Measurements from ENCODE around the gene TBC1D10B.
A peak's percentile ranks its signal among the peaks of the same experiment; 100 is the strongest.

TBC1D10B gene

DNA sequence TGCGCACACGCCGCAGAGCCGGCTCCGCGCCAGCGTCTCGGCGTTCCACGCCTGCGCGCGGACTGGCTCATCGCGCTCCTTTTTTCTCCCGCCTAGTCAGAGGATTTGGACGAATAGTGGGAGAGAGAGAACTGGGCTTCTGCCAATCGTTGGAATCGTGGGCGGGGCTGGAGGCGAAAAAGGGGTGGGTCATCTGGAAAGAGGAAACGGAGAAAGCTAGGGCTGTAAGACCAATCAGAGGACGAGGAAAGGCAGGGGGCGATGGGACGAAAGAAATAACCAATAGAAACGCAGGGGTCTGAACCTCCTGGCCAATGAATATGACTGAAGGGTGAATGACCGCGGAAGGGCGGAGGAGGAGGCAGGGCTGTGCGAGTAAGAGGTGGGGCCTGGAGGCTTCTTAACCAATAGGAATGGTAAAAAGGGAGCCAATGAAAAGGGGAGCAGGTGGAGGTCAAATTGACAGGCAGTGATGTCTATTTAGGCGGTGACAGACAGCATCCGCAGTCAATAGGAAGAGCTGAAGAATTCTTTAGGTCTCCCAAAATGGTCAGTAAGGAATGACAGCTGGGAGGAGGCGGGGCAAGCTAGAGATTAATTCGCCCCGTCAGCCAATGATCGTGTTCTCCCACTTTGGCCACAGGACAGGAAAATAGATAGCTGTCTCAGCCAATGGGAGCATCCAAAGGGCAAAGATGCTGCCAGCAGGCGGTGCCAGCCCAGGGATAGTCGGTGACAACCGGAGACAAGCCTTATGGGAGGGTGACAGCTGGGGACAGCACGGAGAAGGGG lies at the start of gene TBC1D10B:
TSS of gene TBC1D10B (minus strand) at position 39 of the 792 bp plus-strand sequence. CDS start 311 bp downstream, outside the sequence.
- peak; percentile 93 to 97 (median 95) for DNase-seq

GRCh38 chr16:30418350-30419181 lies 48.3 kb upstream of the TBC1D10B start:
- DNase-seq, result no peak

DNA sequence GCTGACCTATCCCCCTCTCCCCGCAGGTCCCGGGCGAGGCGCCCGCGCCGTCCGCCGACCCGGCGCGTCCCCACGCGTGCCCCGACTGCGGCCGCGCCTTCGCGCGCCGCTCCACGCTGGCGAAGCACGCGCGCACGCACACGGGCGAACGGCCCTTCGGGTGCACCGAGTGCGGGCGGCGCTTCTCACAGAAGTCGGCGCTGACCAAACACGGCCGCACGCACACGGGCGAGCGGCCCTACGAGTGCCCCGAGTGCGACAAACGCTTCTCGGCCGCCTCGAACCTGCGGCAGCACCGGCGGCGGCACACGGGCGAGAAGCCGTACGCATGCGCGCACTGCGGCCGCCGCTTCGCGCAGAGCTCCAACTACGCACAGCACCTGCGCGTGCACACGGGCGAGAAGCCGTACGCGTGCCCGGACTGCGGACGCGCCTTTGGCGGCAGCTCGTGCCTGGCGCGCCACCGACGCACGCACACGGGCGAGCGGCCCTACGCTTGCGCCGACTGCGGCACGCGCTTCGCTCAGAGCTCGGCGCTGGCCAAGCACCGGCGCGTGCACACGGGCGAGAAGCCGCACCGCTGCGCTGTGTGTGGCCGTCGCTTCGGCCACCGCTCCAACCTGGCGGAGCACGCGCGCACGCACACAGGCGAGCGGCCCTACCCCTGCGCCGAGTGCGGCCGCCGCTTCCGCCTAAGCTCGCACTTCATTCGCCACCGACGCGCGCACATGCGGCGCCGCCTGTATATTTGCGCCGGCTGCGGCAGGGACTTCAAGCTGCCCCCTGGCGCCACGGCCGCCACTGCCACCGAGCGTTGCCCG lies 47.4 kb upstream of the TBC1D10B start:
- DNase-seq, result peak; percentile 64 to 84 (median 76)

DNA sequence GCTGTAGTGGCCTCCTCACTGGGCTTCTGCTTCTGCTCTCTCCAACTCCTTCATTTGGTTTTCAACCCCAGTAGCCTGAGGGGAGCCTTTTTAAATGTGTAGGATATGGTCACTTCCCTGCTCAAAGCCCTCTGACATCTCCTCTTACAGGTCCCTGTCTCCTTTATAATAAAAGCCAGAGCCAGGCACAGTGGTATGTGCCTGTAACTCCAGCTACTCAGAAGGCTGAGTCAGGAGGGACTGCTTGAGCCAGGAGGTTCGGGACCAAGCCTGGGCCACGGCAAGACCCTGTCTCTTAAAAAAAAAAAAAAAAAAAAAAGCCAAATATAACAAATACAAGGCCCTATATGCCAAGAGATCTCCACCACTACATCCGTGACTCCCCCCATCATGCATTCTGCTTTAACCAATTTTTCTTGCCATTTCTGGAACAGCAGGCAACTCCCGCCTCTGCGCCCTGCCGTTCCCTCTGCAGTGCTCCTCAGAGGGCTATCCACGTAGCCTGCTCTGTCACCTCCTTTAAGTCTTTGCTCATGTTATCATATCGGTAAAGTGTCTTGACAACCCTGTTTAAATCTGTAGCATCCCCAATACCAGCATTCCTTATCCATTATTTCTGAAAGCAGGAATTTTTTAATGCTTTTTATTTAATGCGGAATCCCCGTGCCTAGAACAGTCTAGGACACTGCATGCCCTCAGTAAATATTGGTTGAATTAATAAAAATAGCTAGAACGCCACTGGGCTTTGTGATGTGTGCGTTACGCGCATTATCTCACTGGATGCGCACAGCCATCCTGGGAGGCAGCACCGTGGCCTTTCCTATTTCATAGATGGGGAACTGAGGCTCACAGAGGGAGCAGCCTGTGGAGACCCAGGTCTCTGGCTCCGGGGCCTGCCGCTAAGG lies 46.6 kb upstream of the TBC1D10B start:
- DNase-seq, result no peak

DNA sequence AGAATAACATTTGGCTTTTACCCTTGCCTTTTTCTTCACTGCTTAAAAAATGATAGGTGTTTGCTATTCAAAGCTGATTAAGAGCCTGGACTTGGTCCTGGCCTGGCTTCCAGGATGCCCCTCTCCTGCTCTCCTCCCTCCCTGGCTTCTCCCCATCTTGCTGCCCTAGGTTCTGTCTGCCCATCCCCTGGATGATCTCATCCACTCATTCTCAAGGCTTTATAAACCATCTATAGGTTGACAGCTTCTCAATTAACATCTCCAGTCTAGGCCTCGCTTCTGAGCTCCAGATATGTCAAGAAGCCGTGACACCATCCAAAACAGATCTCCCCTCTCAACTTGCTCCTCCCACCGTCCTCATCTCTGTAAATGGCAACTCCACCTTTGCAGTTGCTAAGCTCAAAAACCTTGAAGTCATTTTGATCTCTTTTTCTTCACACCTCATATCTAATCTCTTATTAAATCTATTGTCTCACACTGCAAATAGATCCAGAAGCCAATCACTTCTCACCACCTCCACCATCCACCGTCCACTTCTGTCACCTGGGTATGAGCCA lies 45.8 kb upstream of the TBC1D10B start:
- no peak for DNase-seq

DNA sequence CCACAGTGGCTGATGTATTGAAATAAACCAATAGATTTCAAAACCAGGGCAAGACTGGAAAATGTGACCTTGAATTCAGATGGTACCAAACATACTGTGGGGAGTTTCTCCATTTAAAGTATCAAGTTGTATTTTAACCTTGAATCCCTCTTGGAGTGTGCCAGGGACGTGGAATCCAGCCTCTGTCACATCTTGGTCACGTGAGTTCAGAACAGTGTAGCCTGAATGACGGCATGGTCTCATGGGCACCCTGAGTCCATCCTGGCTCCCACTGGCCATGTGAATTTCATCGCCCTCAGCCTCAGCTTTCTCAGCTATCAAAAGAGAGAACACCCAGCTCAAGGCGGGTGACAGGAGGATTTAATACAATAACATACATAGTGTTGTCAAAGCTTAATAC lies 43.9 kb upstream of the TBC1D10B start:
- DNase-seq, result no peak

GRCh38 chr16:30413112-30413806 lies 43.0 kb upstream of the TBC1D10B start:
- no peak for DNase-seq

DNA sequence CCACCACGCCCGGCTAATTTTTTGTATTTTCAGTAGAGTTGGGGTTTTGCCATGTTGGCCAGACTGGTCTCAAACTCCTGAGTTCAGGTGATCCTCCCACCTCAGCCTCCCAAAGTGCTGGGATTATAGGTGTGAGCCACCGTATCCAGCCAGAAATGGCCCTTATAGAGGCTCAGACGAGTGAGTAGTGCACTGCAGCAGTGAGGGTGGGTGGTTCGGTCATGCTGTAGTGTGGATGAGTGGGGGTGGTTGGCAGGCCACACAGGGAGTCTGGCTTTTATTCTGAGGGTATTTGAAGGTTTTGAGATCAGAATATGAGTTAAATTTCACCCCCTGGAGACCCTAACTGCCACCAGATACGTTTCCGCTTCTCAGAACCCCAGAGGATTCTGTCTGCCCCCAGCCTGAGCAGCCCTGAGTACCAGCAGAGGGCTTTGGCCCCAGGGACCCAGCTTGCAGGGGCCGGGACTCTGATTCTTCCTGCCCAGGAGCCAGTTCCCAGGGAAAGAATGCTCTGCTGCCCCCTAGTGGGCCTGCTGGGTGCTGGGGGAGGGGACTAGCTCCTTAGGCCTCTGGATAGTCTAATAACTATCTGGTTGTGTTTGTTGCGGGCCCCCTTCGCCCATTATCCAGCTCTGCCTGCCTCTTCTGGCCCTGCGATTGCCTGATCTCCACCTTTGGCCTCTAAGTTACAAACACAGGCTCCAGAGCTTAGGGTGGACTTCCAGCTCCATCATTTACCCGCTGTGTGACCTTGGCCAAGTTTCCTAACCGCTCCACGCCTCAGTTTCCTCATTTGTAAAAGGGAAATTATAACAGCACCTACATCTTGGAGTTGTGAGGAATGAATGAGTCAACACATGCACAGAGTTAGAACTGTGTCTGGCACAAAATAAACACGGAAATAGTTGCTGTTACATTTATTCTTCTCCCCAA lies 39.1 kb upstream of the TBC1D10B start:
- DNase-seq, result peak; percentile 85 to 94 (median 90)

DNA sequence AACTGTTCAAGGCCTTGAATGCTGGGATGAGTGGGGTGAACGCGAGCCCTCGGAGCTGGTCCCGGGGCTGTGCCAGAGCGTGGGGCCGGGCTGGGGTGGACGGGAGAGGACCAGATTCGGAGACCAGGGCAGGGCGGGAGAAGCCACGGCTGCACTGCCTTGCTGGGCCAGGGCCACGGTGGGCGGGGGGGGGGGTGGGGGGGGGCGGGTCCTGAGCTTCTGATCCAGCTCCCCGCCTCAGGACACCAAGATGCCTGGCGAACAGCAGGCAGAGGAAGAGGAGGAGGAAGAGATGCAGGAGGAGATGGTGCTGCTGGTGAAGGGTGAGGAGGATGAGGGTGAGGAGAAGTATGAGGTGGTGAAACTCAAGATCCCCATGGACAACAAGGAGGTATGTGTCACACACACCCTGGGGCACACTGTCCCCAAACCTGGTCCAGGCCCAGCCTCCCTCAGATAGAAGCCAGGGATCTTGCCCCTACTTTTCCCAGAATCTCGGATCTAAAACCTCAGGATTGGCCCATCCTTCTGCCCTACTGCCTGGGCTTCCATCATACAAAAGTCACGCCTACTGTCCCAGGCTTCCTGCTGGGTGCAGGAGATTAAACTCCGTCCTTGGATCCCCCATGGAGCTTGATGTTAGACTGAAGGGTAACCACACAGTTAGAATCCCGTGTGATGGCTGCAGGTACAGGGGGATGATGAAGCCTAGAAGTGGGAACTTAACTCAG lies 37.7 kb upstream of the TBC1D10B start:
- DNase-seq, result no peak

GRCh38 chr16:30407102-30407803 lies 37.0 kb upstream of the TBC1D10B start, which contains the start of gene ZNF771:
ZNF771 (plus strand) TSS chr16:30407606; CDS start chr16:30408054, 448 bp downstream.
- peak; percentile 76 to 88 (median 81) for DNase-seq

DNA sequence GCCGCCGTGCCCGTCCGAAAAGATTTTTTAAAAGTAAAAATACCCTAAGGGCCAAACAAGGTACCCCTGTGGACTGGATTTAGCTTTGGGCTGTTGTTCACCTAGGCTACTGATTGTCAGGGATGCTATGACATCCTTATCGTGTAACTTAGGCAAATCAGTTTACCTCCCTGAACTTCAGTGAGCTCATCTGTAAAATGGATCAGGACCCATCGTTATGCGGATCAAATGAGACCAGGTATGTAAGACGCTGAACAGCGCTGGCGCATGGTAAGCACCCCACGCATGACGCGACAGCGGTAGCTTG lies 36.5 kb upstream of the TBC1D10B start:
- DNase-seq, result no peak

- no peak for DNase-seq
These were observed 31.6 kb upstream of the TBC1D10B start for GRCh38 chr16:30401768-30402425.

GRCh38 chr16:30399435-30400186 lies 29.3 kb upstream of the TBC1D10B start:
- no peak for DNase-seq

DNA sequence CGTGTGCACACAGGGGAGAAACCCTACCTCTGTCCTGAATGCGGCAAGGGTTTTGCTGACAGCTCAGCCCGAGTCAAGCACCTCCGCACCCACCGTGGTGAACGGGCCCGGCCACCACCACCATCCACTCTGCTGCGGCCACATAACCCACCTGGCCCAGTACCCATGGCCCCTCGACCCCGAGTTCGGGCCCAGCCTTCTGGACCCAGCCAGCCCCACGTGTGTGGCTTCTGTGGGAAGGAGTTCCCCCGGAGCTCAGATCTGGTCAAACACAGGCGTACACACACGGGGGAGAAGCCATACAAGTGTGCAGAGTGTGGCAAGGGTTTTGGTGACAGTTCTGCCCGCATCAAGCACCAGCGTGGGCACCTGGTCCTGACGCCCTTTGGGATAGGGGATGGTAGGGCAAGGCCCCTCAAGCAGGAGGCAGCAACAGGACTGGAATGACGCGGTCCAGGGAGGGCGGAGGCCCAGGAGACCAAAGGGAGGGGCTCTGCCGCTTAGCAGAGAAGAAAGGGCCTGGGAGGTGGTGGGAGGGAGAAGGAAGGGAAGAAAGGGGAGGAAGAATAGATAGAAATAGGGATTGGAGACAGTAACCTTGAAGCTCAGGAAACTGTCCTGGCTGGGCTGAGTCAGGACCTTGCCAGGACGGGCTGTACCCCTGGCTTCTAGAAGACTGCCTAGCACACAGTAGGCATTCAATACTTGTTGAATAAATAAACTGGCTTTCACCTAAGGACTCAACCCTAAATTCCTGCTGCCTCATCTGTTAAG lies 28.6 kb upstream of the TBC1D10B start:
- DNase-seq, result no peak

GRCh38 chr16:30397776-30398660 lies 27.7 kb upstream of the TBC1D10B start:
- no peak for DNase-seq
